GM12891 (cell line): Measurements from ENCODE around the gene CYP4Z1.
"Not testable (repeated sequence)": the region's sequence is repeated elsewhere in the genome, so short reads cannot be mapped to it uniquely, and the experiment has no call there.

ENCODE experiments used
- PAX5 ChIP-seq: IDR thresholded peaks from 2 replicates; pipeline ENCODE4 v1.6.1; 2011; ENCODE audit warnings: low read length, moderate library complexity, mild to moderate bottlenecking; ENCODE audit not compliant: insufficient read depth, severe bottlenecking
- POLR2A ChIP-seq: IDR thresholded peaks from 2 replicates; pipeline ENCODE4 v1.6.1; 2011; ENCODE audit warnings: low read depth, low read length, control low read depth
- POLR2AphosphoS5 ChIP-seq: IDR thresholded peaks from 2 replicates; pipeline ENCODE4 v1.6.1; 2011; ENCODE audit warnings: low read depth, low read length, control low read depth
- POU2F2 ChIP-seq: IDR thresholded peaks from 2 replicates; pipeline ENCODE4 v1.6.1; 2011; ENCODE audit warnings: low read depth, mild to moderate bottlenecking, control low read depth, low read length, moderate library complexity
- SPI1 ChIP-seq: IDR thresholded peaks from 2 replicates; pipeline ENCODE4 v1.6.1; 2011; ENCODE audit warnings: low read depth, low read length, control low read depth
- TAF1 ChIP-seq: IDR thresholded peaks from 2 replicates; pipeline ENCODE4 v1.6.1; 2011; ENCODE audit warnings: low read depth, low read length, control low read depth

- TF ChIP-seq POLR2AphosphoS5, POLR2A, SPI1, TAF1, PAX5, POU2F2: not testable (repeated sequence)
Measured at GRCh38 chr1:47132665-47133064, 65.6 kb downstream of the CYP4Z1 start.
